IPS DF 19.7 (cell line): ENCODE data around the gene CIDEC.

Experiments used
- DNase-seq: peaks from one replicate; pipeline ENCODE4 v3.0.0-alpha.2; 2013; ENCODE audit warnings: low read depth, low spot score

CIDEC gene, protein sequence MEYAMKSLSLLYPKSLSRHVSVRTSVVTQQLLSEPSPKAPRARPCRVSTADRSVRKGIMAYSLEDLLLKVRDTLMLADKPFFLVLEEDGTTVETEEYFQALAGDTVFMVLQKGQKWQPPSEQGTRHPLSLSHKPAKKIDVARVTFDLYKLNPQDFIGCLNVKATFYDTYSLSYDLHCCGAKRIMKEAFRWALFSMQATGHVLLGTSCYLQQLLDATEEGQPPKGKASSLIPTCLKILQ

DNA sequence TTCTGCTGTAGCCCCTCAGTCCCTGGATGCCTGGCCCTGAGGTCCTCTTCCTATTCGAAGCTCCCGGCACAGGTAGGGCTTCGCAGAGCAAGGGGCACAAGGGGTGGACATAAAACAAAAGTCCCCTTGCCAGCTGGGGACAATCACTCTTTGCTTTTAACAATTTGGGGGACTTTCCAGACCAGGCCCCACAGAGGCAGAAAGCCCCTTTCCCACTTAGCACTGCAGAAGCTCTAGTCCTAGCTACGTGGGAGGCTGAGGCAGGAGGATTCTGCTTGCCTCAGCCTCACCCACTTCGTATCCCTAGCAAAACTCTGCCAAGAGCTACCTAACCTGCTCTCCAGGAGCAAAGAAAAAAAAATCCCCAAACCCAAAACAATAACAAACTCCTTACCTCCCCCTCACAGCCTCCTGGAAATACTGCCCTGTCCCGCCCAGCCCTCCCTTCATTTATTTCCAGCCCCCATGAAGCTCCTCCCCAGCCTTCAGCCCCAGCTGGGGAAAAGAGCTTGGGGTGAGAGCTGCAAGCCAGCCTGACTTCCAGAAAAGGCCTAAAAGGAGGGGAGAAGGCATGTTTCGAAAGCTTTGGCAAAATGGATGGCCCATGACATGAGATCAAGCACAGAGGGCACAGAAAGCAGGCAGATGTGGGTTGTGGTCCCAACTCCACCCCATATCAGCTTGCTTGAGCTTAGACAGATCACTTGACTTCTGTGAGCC lies at the start of gene CIDEC:
Gene CIDEC (minus strand): TSS at position 424 of the 720 bp plus-strand sequence. CDS start 1,767 bp downstream, outside the sequence.
- no peak for DNase-seq

DNA sequence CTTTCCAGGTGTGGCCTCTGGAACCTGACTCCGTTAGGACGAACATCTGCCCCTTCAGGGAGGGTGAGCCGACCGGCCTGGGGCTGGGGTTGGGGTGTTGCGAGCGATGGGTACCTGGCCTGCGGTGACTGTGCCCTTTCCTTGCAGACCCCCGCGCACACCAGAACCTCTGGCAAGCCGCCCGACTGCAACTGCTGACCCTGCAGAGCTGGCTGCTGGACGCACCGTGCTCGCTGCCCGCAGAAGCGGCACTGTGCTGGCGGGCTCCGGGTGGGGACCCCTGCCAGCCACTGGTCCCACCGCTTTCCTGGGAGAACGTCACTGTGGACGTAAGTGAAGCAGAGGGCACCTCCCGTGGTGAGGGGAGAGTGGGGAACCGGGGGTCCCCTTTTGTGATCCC lies 48.1 kb upstream of the CIDEC start:
- DNase-seq: no peak

DNA sequence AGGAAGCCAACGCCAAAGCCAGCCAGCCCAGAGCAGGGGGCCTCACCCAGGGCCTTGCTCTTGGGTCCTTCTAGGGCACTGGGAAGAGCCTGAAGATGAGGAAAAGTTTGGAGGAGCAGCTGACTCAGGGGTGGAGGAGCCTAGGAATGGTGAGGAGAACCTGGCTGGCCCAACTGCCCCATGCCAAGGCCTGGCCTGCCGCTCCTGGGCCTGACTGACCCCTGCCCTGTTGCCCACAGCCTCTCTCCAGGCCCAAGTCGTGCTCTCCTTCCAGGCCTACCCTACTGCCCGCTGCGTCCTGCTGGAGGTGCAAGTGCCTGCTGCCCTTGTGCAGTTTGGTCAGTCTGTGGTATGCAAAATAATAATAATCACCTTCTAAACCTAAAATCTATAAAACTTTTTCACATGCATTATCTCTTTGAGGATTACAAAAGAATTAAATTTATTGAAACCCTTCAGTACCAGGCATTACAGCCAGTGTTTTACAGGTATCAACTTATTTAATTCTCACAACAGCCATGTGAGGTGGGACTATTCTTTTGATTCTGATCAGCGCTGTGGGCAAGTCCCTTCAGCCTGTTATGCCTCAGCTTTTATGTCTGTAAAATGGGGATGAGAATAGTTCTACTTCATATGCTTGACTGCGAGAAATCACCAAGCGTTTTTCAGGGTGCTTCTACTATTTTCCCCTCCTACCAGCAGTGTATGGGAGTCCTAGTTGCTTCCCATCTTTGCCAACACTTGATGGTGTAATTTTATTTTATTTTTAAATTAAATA lies 38.4 kb upstream of the CIDEC start:
- DNase-seq: no peak

DNA sequence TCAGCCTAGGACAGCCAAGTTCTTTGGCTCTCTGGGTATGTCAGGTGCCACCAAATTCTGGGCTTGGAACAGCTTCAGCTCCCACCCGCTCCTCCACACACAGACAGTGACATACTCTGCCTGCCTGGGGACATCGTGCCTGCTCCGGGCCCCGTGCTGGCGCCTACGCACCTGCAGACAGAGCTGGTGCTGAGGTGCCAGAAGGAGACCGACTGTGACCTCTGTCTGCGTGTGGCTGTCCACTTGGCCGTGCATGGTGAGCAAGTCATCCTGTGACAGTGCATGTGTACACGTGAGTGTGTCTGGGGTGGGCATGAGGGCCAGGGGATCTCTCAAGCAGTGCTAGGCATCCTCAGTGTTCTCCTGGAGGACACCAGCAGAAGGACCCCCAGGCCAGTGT lies 37.8 kb upstream of the CIDEC start:
- DNase-seq: no peak

DNA sequence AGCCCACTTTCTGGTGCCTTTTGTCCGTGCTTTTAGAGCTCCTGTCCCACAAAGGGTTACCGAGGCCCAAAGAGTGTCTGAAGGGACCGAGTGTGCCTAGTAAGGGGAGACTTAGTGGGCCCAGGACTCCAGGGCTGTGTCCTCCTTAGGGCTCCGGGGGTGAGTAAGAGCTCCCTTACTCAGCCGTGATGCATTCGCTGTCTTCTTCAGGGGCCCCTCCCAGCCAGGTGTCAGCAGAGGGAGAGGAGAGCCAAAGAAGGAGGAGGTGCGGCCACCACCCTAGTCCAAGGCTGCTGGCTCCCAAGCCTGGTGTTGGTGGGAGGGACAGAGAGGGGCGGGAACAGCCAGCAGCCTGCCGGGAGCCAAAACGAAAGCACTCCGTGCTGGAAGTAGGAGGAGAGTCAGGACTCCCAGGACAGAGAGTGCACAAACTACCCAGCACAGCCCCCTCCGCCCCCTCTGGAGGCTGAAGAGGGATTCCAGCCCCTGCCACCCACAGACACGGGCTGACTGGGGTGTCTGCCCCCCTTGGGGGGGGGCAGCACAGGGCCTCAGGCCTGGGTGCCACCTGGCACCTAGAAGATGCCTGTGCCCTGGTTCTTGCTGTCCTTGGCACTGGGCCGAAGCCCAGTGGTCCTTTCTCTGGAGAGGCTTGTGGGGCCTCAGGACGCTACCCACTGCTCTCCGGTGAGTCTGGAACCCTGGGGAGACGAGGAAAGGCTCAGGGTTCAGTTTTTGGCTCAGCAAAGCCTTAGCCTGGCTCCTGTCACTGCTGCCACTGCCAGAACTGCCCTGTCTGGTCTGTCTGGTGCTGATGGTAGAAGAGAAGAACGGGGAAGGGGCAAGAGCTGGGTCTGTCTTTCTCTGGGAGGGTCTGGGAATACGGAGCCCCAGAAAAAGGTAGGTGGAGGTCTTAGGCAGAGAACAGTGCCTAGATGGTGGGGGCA lies 37.0 kb upstream of the CIDEC start, which contains the start of gene IL17RC:
Gene IL17RC (plus strand): TSS at position 365 of the 947 bp plus-strand sequence. CDS start 218 bp downstream, at position 583.
- DNase-seq: no peak

DNA sequence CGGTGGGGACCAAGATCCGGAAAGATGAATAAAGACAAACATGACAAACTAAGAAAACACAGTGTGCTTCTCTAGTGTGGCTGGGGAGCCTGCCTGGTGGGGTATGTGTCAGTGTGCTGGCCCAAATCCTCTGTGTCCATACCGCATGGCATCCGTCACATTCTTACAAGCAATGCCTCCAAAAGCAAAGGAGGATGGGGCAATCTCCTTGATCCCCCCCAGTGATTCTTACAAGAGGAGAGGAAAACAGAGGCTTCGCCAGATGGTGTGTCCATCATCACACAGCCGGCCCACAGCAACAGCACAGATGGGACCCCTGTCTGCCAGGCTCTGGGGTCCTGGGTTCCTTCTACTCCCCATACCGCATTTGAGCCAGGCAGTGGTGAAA lies 36.3 kb upstream of the CIDEC start:
- no peak for DNase-seq

DNA sequence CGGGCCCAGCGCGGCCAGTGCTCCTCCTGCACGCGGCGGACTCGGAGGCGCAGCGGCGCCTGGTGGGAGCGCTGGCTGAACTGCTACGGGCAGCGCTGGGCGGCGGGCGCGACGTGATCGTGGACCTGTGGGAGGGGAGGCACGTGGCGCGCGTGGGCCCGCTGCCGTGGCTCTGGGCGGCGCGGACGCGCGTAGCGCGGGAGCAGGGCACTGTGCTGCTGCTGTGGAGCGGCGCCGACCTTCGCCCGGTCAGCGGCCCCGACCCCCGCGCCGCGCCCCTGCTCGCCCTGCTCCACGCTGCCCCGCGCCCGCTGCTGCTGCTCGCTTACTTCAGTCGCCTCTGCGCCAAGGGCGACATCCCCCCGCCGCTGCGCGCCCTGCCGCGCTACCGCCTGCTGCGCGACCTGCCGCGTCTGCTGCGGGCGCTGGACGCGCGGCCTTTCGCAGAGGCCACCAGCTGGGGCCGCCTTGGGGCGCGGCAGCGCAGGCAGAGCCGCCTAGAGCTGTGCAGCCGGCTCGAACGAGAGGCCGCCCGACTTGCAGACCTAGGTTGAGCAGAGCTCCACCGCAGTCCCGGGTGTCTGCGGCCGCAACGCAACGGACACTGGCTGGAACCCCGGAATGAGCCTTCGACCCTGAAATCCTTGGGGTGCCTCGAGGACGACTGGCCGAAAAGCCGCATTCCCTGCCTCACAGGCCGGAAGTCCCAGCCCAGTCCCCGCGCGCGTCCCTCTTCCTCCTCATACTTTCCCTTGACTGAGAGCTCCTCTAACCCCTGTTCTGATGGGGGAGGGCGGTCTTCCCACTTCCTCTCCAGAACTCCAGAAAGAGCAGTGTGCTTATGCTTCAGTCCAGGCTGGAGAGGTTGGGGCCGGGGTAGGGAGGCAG lies 35.4 kb upstream of the CIDEC start:
- DNase-seq: no peak

DNA sequence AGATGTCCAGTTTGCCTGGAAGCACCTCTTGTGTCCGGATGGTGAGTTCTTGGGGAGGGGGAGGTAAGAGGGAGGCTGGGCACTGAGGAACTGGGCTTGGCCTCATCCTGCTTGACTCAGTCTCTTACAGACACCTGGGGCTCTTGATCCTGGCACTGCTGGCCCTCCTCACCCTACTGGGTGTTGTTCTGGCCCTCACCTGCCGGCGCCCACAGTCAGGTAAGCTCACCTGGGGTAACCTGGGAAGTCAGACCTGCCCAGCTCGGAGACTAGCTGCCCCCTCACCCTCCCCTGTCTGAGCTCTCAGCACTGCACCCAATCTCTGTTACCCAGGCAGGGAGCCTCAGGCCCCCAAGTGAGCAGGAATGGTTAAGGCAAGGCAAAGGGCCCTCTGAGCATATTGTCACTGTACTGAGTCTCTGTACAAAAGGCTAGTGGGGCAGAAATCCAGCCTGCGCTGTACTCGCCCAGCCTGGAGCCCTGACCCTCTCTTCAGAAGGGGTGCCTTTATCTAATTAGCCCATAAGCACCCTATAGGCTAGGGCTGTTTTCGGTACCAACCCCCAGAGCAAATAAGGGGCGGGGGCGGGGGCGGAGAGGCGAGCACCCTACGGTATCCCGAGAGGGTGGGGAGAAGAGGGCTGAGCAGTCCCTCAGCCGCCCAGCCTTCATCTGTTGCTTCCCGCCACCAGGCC lies 34.7 kb upstream of the CIDEC start:
- no peak for DNase-seq

DNA sequence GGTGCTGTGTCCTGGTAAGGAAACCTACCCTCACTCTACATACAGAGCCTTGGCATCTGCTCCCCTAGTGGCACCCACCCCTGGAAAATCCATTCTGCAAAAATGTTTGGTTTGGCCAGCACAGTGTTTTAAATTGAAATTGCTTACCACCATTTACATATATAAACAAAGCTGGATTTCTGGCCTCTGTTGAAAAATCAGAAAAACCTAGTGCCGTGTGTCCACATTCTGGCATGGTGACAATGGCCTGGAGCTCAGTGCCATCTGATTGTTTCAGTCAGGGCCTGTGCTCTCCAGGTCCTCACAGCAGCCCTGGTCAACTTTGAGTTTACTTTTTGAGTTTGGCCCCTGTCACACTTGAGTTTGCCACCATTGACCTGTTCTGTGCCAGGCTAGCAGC lies 34.0 kb upstream of the CIDEC start:
- DNase-seq: no peak

DNA sequence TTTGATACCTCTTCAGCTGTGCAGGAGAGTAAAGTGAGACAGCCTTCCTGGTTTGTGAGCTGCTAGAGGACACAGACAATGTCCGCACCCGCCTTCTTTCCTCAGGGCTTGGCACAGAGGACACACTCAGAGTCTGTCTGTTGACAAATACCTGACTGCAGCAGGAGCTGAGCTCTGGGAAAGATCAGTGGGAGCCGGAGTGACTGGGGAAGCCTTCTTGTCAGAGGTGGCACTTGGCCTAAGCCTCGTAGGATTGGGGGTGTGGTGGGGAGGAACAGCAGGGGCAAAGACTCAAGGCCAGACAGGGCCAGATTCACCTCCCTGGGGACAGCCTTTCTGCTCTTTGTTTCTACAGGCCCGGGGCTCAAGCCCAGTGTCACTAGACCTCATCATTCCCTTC lies 33.5 kb upstream of the CIDEC start:
- no peak for DNase-seq

DNA sequence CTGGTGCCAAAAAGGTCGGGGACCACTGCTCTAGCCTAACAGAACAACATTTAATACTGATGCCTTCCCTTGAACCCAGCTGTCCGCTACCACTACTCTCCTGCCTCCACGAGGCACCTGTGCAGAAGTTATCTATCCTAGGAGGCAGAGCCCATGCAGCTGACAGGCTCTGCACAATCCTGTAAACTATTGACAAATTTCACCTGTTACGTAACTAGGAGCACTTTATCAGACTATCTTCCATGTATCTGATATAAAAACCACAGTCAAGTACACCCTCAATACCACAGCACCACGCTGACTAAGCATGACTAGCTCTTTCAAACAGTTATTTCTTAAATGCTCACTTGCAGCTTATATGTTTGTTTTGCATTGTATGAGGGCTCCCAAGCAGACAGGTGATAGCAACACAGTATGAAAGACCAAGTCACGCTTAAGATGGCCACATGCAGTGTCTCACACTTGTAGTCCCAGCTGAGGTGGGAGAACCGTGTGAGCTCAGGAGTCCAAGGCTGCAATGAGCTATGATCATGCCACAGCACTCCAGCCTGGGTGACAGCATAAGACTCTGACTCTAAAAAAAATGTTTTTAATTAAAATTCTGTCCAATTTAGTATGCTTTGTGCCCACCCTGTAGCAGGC lies 32.4 kb upstream of the CIDEC start:
- DNase-seq: no peak

DNA sequence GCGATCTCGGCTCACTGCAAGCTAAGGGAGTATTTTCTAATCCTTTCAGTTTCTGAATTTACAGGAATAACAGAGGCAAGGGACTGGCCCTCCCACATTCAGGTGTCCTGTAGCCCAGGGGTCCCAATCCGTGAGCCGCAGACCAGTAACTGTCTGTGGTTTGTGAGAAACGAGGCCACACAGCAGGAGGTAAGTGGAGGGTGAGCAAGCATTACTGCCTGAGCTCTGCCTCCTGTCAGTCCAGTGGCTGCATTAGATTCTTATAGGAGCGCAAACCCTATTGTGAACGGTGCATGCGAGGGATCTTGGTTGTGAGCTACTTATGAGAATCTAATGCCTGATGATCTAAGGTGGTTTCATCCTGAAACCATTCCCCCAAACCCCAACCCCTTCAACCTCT lies 31.8 kb upstream of the CIDEC start:
- no peak for DNase-seq

DNA sequence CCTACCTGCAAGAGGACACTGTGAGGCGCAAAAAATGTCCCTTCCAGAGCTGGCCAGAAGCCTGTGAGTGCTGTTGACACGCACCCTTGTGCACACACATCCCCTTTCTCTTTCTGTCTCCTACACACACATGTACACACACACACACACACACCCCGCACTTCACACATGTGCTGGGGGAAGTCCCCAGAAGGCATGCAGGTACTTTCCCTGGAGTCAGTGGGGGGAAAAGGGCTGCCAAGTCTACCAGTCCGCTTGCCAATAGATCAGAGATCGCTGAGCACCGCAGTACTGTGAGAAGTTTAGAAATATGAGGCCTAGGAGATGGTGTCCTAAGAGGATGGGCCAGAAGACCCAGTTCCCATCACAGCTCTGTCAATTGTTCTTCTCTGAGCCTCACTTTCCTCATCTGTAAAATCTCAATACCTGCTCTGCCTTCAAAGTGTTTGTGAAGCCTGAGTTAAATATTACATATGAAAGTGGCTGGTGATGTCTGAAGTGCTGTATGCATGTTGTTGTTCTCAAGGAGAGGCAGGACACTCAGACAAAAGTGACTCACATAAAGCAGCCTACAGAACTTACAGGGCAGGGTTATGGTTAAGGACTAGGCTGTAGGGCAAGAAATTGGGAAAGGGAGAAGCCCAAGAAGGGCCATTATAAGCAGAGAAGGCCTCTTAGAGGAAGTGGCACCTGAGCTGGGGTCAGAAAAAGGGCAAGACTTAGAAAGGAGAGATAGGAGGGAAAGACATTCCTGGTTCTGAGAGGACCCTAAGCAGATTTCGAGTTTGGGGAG lies 29.4 kb upstream of the CIDEC start:
- no peak for DNase-seq

DNA sequence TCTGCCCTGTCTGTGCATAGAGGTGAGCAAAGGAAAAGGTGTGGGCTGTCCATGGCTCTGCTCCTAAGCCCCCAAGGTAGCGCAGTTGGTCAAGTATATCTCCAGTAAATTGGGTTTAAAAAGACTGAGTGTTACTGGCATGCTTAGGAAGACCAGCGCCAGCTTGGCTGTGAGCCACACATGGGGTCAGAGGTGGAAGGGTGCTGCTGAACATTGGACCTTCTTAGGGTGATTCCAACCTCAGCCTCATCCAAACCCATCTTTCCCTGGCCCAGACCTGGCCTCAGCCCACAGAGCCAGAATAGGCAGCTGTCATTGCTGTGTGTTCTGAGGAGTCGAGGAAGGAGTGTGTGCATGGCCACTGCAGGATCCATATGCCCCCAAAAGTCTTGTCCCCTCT lies 28.2 kb upstream of the CIDEC start:
- no peak for DNase-seq

DNA sequence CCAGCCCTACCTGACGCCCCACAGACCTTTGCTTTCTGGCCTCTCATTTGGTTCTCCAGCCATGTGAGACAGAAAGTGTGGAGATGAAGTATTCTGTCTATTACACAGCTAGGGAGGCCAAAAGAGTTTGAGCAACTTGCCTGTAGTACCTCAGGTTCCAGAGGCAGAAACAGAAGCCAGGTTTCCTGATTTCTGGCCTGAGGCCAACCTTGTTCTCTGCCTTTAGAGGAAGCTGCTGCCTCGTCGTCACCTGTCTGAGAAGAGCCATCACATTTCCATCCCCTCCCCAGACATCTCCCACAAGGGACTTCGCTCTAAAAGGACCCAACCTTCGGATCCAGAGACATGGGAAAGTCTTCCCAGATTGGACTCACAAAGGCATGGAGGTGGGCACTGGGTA lies 26.4 kb upstream of the CIDEC start:
- no peak for DNase-seq

DNA sequence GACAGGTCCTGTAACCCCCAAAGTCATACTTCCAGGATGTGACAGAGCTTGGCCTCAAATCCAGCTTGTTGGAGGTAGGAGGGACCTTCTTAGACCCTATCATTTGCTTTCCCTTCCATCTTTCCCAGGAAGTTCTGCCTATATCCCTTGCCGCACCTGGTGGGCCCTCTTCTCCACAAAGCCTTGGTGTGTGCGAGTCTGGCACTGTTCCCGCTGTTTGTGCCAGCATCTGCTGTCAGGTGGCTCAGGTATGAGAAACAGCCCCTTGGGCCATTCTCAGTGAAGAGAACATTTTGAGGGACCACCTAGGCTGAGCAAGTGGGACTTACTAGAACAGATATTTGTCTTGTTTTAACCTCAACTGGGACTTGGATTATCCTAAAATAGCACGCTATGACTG lies 23.9 kb upstream of the CIDEC start:
- no peak for DNase-seq

DNA sequence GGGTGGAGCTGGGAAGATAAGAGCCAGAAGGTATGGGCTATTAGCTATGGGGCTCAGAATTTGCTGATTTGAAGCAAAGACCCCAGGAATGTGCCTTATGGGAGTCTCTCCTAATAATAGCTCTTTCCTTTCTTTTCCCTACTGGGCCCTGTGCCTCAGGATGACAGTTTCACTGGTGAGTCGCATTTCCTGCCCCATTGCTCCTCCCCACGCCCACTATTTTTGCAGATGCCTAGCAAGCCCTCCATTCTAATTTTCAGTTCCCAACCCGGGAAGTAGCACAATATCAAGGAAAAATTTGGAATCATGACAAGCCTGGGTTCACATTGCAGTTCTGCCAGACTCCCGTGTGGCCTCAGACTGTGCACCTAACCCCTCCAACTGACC lies 23.2 kb upstream of the CIDEC start:
- DNase-seq: no peak

DNA sequence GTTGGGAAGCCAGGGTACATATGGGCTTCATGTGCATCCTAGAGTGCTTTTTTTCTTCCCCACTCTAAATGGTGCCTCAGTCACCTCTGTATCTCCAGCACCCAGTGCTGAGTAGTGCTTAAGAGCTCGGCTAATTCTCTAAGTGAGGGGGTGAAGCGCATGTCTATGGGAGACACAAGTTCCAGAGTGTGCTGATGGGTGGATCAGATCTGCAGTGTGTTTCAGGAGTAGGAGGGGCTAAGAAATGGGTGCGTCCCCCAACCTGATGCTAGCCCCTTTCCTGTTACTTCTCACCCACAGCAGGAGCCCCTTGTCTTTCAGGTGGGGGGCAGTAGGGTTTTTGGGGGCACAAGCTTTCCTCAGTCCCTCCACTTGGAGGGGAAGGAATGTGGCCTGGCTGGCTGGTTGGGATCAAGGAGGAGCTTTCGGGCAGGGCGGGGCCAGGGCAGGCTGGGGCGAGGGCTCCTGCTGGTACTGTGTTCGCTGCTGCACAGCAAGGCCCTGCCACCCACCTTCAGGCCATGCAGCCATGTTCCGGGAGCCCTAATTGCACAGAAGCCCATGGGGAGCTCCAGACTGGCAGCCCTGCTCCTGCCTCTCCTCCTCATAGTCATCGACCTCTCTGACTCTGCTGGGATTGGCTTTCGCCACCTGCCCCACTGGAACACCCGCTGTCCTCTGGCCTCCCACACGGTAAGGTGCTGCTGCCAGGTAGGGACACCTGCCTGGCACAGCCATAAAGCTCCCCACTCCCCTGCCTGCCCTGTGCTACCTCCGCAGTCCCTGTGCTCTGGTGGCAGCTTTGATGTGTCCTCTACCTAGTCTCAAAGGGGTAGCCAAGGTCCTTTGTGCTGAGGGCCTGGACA lies 22.6 kb upstream of the CIDEC start, which contains the start of gene IL17RE:
Gene IL17RE (plus strand): TSS at position 477 of the 866 bp plus-strand sequence. CDS start 85 bp downstream, at position 562.
- no peak for DNase-seq
